Brain microvascular endothelial cell (primary cell): ENCODE measurements around the gene VPS37C.
A peak's percentile ranks its signal among the peaks of the same experiment; 100 is the strongest.

Experiments
- DNase-seq: peaks from one replicate; pipeline ENCODE4 v3.0.0-alpha.2; 2020
- H3K27ac ChIP-seq: fragments of 250-450 bp; sonication (Bioruptor Pico); 2 replicates; pipeline ENCODE4 v1.5.1; 2020; ENCODE audit warnings: mild to moderate bottlenecking, moderate library complexity
- H3K27me3 ChIP-seq: fragments of 250-450 bp; sonication (Bioruptor Pico); replicated peaks from 2 replicates; pipeline ENCODE4 v1.5.1; 2020; ENCODE audit warnings: mild to moderate bottlenecking
- H3K36me3 ChIP-seq: fragments of 250-450 bp; sonication (Bioruptor Pico); replicated peaks from 2 replicates; pipeline ENCODE4 v1.5.1; 2020; ENCODE audit warnings: mild to moderate bottlenecking
- H3K4me3 ChIP-seq: 2 replicates; pipeline ENCODE4 v1.5.1; 2011; ENCODE audit warnings: low read depth, mild to moderate bottlenecking, control low read depth, low read length, moderate library complexity
- CTCF ChIP-seq: IDR thresholded peaks from 2 replicates; pipeline ENCODE4 v1.5.1; 2011; ENCODE audit warnings: low read depth, mild to moderate bottlenecking, moderate library complexity, low read length, control low read depth, inconsistent platforms; ENCODE audit errors: missing control alignments
- in situ Hi-C: cut with HindIII; loops from 2 replicates; pipeline ENCODE4 v1.10.0; 2017; ENCODE audit warnings: low sequenced_read_pairs, low pct_ligation_motif_present

Gene VPS37C

GRCh38 chr11:61158691-61159381 lies 2.4 kb downstream of the VPS37C start:
- in situ Hi-C loops, result no loop called here
- DNase-seq, result peak; percentile 32
- H3K27me3 ChIP-seq, result no peaks in the 10 kb centered on the region
- TF ChIP-seq CTCF, result no peak
- no peak overlapping the region for H3K4me3 ChIP-seq
- peak overlapping the region; percentile 7 for H3K27ac ChIP-seq
- no peaks in the 10 kb centered on the region for H3K36me3 ChIP-seq

GRCh38 chr11:61157743-61158142 lies 3.5 kb downstream of the VPS37C start:
- no peak for DNase-seq
- Histone ChIP-seq H3K36me3 (no peaks in the 10 kb centered on the region), H3K4me3 (no peak overlapping the region), H3K27me3 (no peaks in the 10 kb centered on the region), H3K27ac (no peak overlapping the region)
- TF ChIP-seq CTCF, result no peak
- in situ Hi-C loops, result no loop called here

GRCh38 chr11:61155741-61156140 lies 5.5 kb downstream of the VPS37C start:
- Histone ChIP-seq H3K27me3 (no peaks in the 10 kb centered on the region), H3K4me3 (no peak overlapping the region), H3K27ac (no peak overlapping the region), H3K36me3 (no peaks in the 10 kb centered on the region)
- no peak for DNase-seq
- in situ Hi-C loops, result no loop called here
- no peak for TF ChIP-seq CTCF

DNA sequence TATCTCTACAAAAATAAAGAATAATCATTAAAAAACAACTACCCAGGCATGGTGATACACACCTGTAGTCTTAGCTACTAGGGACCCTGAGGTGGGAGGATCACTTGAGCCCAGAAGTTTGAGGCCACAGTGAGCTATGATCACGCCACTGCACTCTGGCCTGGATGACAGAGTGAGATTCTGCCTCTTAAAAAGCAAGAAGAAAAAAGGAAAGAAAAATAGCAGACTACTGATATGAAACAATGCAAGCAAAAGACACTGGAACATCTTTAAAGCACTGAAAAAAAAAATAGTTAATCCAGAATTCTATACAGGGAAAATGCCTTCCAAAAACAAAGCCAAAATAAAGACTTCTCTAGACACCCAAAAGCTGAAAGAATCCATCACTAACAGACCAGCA lies 5.9 kb downstream of the VPS37C start:
- Histone ChIP-seq H3K27ac (no peak overlapping the region), H3K4me3 (no peak overlapping the region), H3K36me3 (no peaks in the 10 kb centered on the region), H3K27me3 (no peaks in the 10 kb centered on the region)
- DNase-seq, result no peak
- in situ Hi-C loops, result no loop called here
- no peak for TF ChIP-seq CTCF

DNA sequence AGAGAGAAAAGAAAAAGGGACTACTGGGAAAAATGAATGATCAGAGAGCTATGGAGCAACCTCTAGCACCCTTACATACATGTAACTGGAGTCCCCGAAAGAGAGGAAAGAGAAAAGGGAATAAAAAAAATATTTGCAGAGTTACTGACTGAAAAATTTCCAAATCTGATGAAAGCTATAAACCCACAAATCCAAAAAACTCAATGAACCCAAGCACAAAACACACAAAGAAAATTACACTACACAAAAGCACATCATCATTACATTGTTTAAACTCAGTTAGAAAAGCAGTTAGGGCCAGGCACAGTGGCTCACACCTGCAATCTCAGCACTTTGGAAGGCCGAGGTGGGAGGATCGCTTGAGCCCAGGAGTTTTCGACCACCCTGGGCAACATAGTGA lies 6.7 kb downstream of the VPS37C start:
- Histone ChIP-seq H3K27ac (no peak overlapping the region), H3K27me3 (no peaks in the 10 kb centered on the region), H3K4me3 (no peak overlapping the region), H3K36me3 (no peaks in the 10 kb centered on the region)
- in situ Hi-C loops, result no loop called here
- DNase-seq, result no peak
- TF ChIP-seq CTCF, result no peak

DNA sequence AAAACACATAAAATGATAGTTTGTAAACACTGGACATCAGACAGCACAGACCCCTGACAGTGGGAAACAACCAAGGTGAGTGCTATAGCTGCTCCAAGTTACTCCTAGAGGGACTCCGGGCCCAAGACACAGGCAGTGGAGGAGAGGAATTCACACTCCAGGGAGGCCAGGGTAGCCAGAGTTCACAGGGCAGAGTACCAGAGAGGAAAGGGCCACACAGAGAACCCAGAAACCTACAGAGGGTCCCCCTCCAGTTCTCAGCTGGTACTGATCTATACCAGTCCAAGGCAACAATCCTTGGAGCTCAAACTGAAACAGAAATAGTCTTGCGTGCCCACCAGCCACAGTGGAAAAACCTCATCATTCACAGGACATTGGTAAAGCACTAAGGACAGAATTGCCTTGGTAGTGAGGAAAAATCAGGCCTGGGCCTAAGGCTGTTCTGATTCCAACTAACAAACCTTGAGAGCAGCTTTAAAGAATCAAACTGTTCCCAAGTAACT lies 7.6 kb downstream of the VPS37C start:
- H3K27me3 ChIP-seq, result no peaks in the 10 kb centered on the region
- no peaks in the 10 kb centered on the region for H3K36me3 ChIP-seq
- H3K27ac ChIP-seq, result peak overlapping the region; percentile 42
- H3K4me3 ChIP-seq, result no peak overlapping the region
- TF ChIP-seq CTCF, result no peak
- DNase-seq, result no peak
- in situ Hi-C loops, result no loop called here
